Upper lobe of left lung (tissue), 6 donors: ENCODE measurements around the gene ANKLE2. TPM values are rescaled to one million over a fixed set of nuclear protein-coding genes. Genes with fewer than 3 reads are reported as not detected.
"Not testable (repeated sequence)": the region's sequence is repeated elsewhere in the genome, so short reads cannot be mapped to it uniquely, and the experiment has no call there.

ENCODE experiments used
- ATAC-seq, 2 donors: fragments of 200-7000 bp; cut with Tn5 transposase; one replicate each; pipeline ENCODE4 v1.9.1; 2022; ENCODE audit warnings: mild to moderate bottlenecking in 2 of 2, moderate library complexity in 2 of 2; ENCODE audit not compliant: low FRiP score in 2 of 2
- DNase-seq, 2 donors: peaks; one replicate each; pipeline ENCODE4 v3.0.0-alpha.2; 2019 to 2020
- H3K27ac ChIP-seq, 4 donors: fragments of 200-600 bp; sonication (generic); one replicate each; pipeline ENCODE4 v1.5.1; 2016 to 2019
- H3K27me3 ChIP-seq, 4 donors: fragments of 200-600 bp; sonication (generic); one replicate each; pipeline ENCODE4 v1.5.1; 2017 to 2019
- H3K36me3 ChIP-seq, 4 donors: fragments of 200-600 bp; sonication (generic); one replicate each; pipeline ENCODE4 v1.5.1; 2016 to 2019
- H3K4me1 ChIP-seq, 4 donors: fragments of 200-600 bp; sonication (generic); one replicate each; pipeline ENCODE4 v1.5.1; 2018 to 2019
- H3K4me3 ChIP-seq, 4 donors: fragments of 200-600 bp; sonication (generic); one replicate each; pipeline ENCODE4 v1.5.1; 2017 to 2019; ENCODE audit warnings: mild to moderate bottlenecking in 2 of 4, moderate library complexity in 1 of 4
- H3K9me3 ChIP-seq, 4 donors: fragments of 200-600 bp; sonication (generic); one replicate each; pipeline ENCODE4 v1.5.1; 2018 to 2019
- CTCF ChIP-seq, 6 experiments: fragments of 450-650 bp in 4 of 6; fragments of 200-600 bp in 2 of 6; sonication (generic) in 2 of 6; IDR thresholded peaks; one replicate each; pipeline ENCODE4 v1.5.1; 2016 to 2019; ENCODE audit warnings: antibody characterized with exemption in 6 of 6
- EP300 ChIP-seq, 4 donors: sonication (generic); formaldehyde crosslinking; IDR thresholded peaks; one replicate each; pipeline ENCODE4 v1.5.1; 2017; ENCODE audit warnings: antibody characterized with exemption in 4 of 4, control low read depth in 2 of 4
- POLR2A ChIP-seq, 4 donors: fragments of 450-650 bp; IDR thresholded peaks; one replicate each; pipeline ENCODE4 v1.5.1; 2016 to 2017; ENCODE audit warnings: antibody characterized with exemption in 4 of 4, mild to moderate bottlenecking in 2 of 4
- POLR2AphosphoS5 ChIP-seq, 2 donors: sonication (generic); formaldehyde crosslinking; IDR thresholded peaks; one replicate each; pipeline ENCODE4 v1.5.1; 2017; ENCODE audit warnings: antibody characterized with exemption in 2 of 2
- WGBS, 2 donors: methylation state at CpG; one replicate each; pipeline ENCODE4 v1.1.5; 2017 to 2018; 5-methylcytosine and 5-hydroxymethylcytosine counted together
- total RNA-seq, 6 donors: library from RNA; depleted of rRNA in 4 of 6; stranded (reverse); fragments of >200 nt in 4 of 6; gene quantifications; one replicate each; pipeline versions ENCODE4 v1.1.0 to v1.2.1, GENCODE V29; 2016 to 2021
- donor health status: DM: no; HTN: no; CAD: no; lungs with moderate emphysema.
- donor health status: DM: no; HTN: yes; CAD: no; lungs with severe emphysema.

ANKLE2 gene
- total RNA-seq, 6 donors from 2014 or later = 44.3 to 153 (median 78.0) TPM

DNA sequence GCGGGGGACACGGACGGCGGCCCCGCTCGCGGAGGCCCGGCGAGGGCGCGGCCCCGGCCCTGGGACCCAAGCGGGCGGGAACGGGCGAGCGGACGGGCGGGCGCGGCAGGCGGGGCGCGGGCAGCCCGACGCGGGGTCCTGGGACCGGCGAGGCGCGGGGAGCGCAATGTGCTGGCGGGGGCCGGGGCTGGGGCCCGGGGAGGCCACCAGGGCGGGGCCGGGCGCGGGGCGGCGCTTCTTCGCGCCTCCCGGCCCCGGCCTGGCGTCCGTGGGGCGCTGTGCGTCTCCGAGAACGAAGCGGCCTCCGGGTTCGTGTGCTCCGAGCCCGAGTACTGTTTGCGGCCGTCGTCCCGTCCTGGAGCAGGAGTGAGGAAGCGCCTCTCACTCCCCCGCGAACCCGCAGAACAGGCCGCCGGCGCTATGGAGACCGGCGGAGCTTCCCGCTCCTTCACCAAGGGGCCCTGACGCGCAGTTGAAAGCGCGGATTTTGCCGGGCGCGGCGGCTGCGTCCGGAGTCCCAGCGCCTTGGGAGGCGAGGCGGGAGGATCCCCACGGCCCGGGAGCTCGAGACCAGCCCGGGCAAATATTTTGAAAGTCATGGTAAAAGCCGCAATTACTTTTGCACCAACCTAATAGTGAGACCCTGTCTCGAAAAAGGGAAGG lies 420 bp upstream of the ANKLE2 start:
- H3K27me3 ChIP-seq = no peaks in the 10 kb centered on the region

DNA sequence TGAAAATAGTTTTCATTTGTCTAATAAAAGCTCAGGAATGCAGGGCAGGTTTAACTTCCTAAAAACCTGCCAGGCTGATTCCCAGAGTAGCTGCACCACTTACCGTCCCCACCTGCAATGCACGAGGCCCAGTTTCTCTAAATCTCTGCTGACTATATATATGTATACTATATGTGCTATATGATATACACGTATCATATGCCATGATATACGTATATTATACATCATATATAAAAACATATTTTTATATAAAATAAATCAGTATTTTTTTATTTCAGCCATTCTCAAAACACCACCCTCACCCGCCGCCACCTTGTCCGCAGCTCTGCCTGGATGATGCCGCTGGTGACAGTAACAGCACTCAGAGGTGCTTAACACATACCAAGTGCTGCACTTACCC lies 2.3 kb downstream of the ANKLE2 start:
- Histone ChIP-seq H3K36me3 (peaks cover 0 to 31% (median 21%) of the 10 kb centered on the region in 4 donors), H3K9me3 (no peaks in the 10 kb centered on the region), H3K4me3 (no peak overlapping the region), H3K4me1 (peaks cover 16 to 32% (median 25%) of the 10 kb centered on the region in 4 donors), H3K27me3 (no peaks in the 10 kb centered on the region), H3K27ac (peak overlapping the region in 1 of 4 donors; percentile 11)
- 82 to 85% methylated on average over 8 of the region's 8 CpGs for WGBS, 2 donors
- TF ChIP-seq POLR2A (IDR thresholded peaks at IDR 0.05) = no peak
- TF ChIP-seq CTCF (IDR thresholded peaks at IDR 0.05) = no peak
- TF ChIP-seq EP300 (IDR thresholded peaks at IDR 0.05) = no peak
- TF ChIP-seq POLR2AphosphoS5 (IDR thresholded peaks at IDR 0.05) = no peak
- DNase-seq (no peak), ATAC-seq (no peak)

More for the DNA sequence above, 420 bp upstream of the ANKLE2 start:
- peaks cover 26 to 46% (median 33%) of the 10 kb centered on the region in 4 donors for H3K4me1 ChIP-seq
- WGBS, 2 donors = 0 to 1% methylated on average over 21 to 29 of the region's 89 CpGs
- TF ChIP-seq POLR2AphosphoS5 (IDR thresholded peaks at IDR 0.05) = peak; percentile 57 to 61
- peak in 3 of 4 donors; percentile 52 to 84 (median 83) for TF ChIP-seq POLR2A (IDR thresholded peaks at IDR 0.05)
- peak; percentile 13 to 58 (median 30) for TF ChIP-seq CTCF (IDR thresholded peaks at IDR 0.05)
- no peak for TF ChIP-seq EP300 (IDR thresholded peaks at IDR 0.05)
- DNase-seq = peak; percentile 86 to 98
- H3K27ac ChIP-seq = peak overlapping the region; percentile 95 to 99 (median 98)
- ATAC-seq = peak; percentile 94 to 96
- H3K9me3 ChIP-seq = no peaks in the 10 kb centered on the region
- peak overlapping the region; percentile 65 to 100 (median 68) for H3K4me3 ChIP-seq
- peaks cover 0 to 14% (median 4%) of the 10 kb centered on the region in 4 donors for H3K36me3 ChIP-seq

GRCh38 chr12:132758825-132759224 lies 2.8 kb downstream of the ANKLE2 start:
- H3K9me3 ChIP-seq, H3K4me3 ChIP-seq, ATAC-seq, H3K27ac ChIP-seq, H3K27me3 ChIP-seq, DNase-seq: not testable (repeated sequence)
- peaks cover 16 to 32% (median 25%) of the 10 kb centered on the region in 4 donors for H3K4me1 ChIP-seq
- WGBS, 2 donors = 90 to 91% methylated on average over 27 of the region's 28 CpGs
- peaks cover 3 to 35% (median 26%) of the 10 kb centered on the region in 4 donors for H3K36me3 ChIP-seq

- ATAC-seq (no peak), DNase-seq (no peak)
- 74 to 77% methylated on average over 14 of the region's 14 CpGs for WGBS, 2 donors
- H3K27me3 ChIP-seq = no peaks in the 10 kb centered on the region
- TF ChIP-seq CTCF (IDR thresholded peaks at IDR 0.05) (no peak), POLR2A (IDR thresholded peaks at IDR 0.05) (no peak), EP300 (IDR thresholded peaks at IDR 0.05) (no peak), POLR2AphosphoS5 (IDR thresholded peaks at IDR 0.05) (no peak)
- H3K27ac ChIP-seq = no peak overlapping the region
- peaks cover 29 to 78% (median 66%) of the 10 kb centered on the region in 4 donors for H3K36me3 ChIP-seq
- H3K9me3 ChIP-seq = no peaks in the 10 kb centered on the region
- H3K4me3 ChIP-seq = no peak overlapping the region
- H3K4me1 ChIP-seq = peaks cover 0 to 3% (median 2%) of the 10 kb centered on the region in 4 donors
Observed at GRCh38 chr12:132754160-132754932, 7.3 kb downstream of the ANKLE2 start.

DNA sequence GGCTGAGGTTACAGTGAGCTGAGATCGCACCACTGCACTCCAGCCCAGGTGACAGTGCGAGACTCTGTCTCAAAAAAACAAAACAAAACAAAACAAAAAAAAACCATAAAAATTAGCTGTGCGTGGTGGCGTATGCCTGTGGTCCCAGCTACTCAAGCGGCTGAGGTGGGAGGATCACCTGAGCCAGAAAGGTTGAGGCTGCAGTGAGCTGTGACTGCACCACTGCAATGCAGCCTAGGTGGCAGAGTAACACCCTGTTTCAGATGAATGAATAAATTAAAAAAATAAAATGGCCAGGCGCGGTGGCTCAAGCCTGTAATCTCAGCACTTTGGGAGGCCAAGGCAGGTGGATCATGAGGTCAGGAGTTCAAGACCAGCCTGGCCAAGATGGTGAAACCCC lies 8.0 kb downstream of the ANKLE2 start:
- not testable (repeated sequence) for H3K27ac ChIP-seq
- WGBS, 2 donors = 94 to 95% methylated on average over 7 of the region's 7 CpGs
- H3K36me3 ChIP-seq = peaks cover 36 to 83% (median 72%) of the 10 kb centered on the region in 4 donors

More for the DNA sequence above, 8.0 kb downstream of the ANKLE2 start:
- not testable (repeated sequence) for H3K4me1 ChIP-seq, H3K27me3 ChIP-seq, H3K9me3 ChIP-seq, DNase-seq, H3K4me3 ChIP-seq, ATAC-seq
